Articular chondrocyte of knee joint (primary cell): ENCODE measurements around the gene CNIH1. TPM values are rescaled to one million over a fixed set of nuclear protein-coding genes. Genes with fewer than 3 reads are reported as not detected.

Experiments used
- total RNA-seq: library from RNA; depleted of rRNA; stranded (reverse); fragments of >200 nt; gene quantifications from 2 replicates; pipeline ENCODE4 v1.2.3, GENCODE V29; 2012

Gene CNIH1
- total RNA-seq, result 318 and 367 TPM in 2 replicates

GRCh38 chr14:54440873-54441868, at the start of gene CNIH1:
Gene CNIH1, minus strand, starts transcription at chr14:54441374. Its CDS starts 47 bp downstream, at chr14:54441327.

DNA sequence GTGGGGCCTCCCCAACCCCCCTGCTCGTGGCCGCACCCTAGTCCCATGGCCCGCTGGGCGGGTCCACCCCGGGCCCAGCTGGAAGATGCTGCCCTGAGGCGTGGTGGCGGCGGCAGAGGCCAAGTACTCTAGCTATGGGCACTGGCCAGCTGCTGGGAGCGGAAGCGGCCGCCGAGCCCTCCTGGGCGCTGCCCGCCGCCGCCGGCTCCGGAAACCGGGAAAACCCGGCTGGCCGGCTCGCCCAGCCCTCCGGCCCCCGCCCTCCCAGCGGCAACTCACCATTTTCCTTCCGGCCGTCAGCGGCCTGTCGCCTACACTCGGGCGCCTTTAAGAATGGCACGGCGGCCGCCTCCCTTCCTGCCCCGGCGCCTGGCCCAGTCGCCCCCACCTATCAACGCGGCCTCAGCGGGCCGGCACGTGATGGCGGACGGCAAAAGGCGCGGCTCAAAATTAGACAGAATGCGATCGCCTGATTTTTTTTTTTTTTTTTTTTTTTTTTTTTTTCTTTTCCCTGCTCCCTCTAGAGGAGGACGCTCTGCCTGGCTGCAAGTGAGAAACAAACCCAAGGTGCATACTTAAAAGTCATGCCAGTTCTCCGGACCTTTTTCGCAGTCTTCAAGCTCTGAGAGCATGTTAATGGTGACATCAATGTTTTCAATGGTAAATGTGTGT, 47.6 kb upstream of the CNIH1 start, which contains the start of gene GMFB:
Gene GMFB, minus strand, starts transcription at position 335 of the 672 bp plus-strand sequence. Its CDS starts 53 bp downstream, at position 282.

GRCh38 chr14:54396493-54397335, 44.5 kb downstream of the CNIH1 start, which contains the start of gene CDKN3:
Gene CDKN3, plus strand, starts transcription at chr14:54397007. Its CDS starts 62 bp downstream, at chr14:54397069.

Other genes starting within 250 kb of the CNIH1 start
- 61.0 and 73.4 TPM in 2 replicates for gene CDKN3, start 44.4 kb downstream of the CNIH1 start, total RNA-seq
- gene GMFB, start 47.6 kb upstream of the CNIH1 start, total RNA-seq, result 135 and 140 TPM in 2 replicates
- gene CGRRF1, start 68.5 kb upstream of the CNIH1 start, total RNA-seq, result 18.9 and 21.8 TPM in 2 replicates
- gene SAMD4A, start 125.8 kb upstream of the CNIH1 start, total RNA-seq, result 53.2 and 70.2 TPM in 2 replicates